H1 (cell line): ENCODE results near the gene KCNJ4. TPM values are rescaled to one million over a fixed set of nuclear protein-coding genes. Genes with fewer than 3 reads are reported as not detected.

ENCODE experiments used
- CTCF ChIA-PET: fragments of 300-600 bp; sonication (Branson Sonifier 250); formaldehyde crosslinking; loops from one replicate; lab custom pipeline; 2021; ENCODE audit not compliant: partially characterized antibody; lab: Charles Lee
- POLR2A ChIA-PET: fragments of 300-600 bp; sonication (Branson Sonifier 250); formaldehyde crosslinking; loops from one replicate; lab custom pipeline; 2021; ENCODE audit warnings: inconsistent platforms; ENCODE audit not compliant: partially characterized antibody; lab: Charles Lee
- DNase-seq, 2 experiments: peaks; one replicate each; pipeline versions ENCODE4 v3.0.0 to v3.0.0-alpha.2; 2010 to 2022; ENCODE audit warnings: low spot score in 2 of 2, low read depth in 1 of 2, mixed read lengths in 1 of 2
- FAIRE-seq: peaks from 2 replicates; lab custom pipeline; 2011; peaks lifted over from hg19 to GRCh38; lab: Jason Lieb, UNC
- H2AFZ ChIP-seq: 2 replicates; pipeline ENCODE4 v1.8.1; 2012; ENCODE audit warnings: low read length, inconsistent platforms
- H2AK5ac ChIP-seq: 2 replicates; pipeline ENCODE4 v1.6.1; 2013; ENCODE audit warnings: low read depth, low read length
- H2BK120ac ChIP-seq: replicated peaks from 2 replicates; pipeline ENCODE3; 2013; ENCODE audit warnings: low read depth, low read length, inconsistent platforms
- H2BK12ac ChIP-seq: 2 replicates; pipeline ENCODE4 v1.6.1; 2013; ENCODE audit warnings: low read depth, low read length
- H2BK15ac ChIP-seq: 2 replicates; pipeline ENCODE4 v1.6.1; 2013; ENCODE audit warnings: low read length
- H2BK20ac ChIP-seq: 2 replicates; pipeline ENCODE4 v1.6.1; 2013; ENCODE audit warnings: low read length
- H2BK5ac ChIP-seq: 2 replicates; pipeline ENCODE4 v1.6.1; 2013; ENCODE audit warnings: low read depth, low read length
- H3K14ac ChIP-seq: 2 replicates; pipeline ENCODE4 v1.6.1; 2013; ENCODE audit warnings: inconsistent platforms; ENCODE audit not compliant: insufficient read length
- H3K18ac ChIP-seq: 2 replicates; pipeline ENCODE4 v1.6.1; 2013; ENCODE audit warnings: low read length; ENCODE audit errors: extremely low read depth
- H3K23ac ChIP-seq: 2 replicates; pipeline ENCODE4 v1.6.1; 2013; ENCODE audit warnings: inconsistent platforms; ENCODE audit not compliant: insufficient read length
- H3K23me2 ChIP-seq: 2 replicates; pipeline ENCODE4 v1.6.1; 2013; ENCODE audit warnings: low read depth, low read length
- H3K27ac ChIP-seq: 2 replicates; pipeline ENCODE4 v1.6.1; 2011; ENCODE audit warnings: low read depth, low read length, inconsistent platforms
- H3K27me3 ChIP-seq, 4 experiments: replicated peaks in 1 of 4; 1 replicate in 1 of 4; 2 replicates in 3 of 4; pipeline versions ENCODE4 v1.6.1 to v1.8.1; 2011 to 2013; ENCODE audit warnings: low read length in 3 of 4, mild to moderate bottlenecking in 3 of 4, inconsistent platforms in 2 of 4, mixed read lengths in 2 of 4, moderate library complexity in 1 of 4; ENCODE audit not compliant: control insufficient read depth in 3 of 4, insufficient read depth in 3 of 4; ENCODE audit errors: extremely low read depth in 1 of 4
- H3K36me3 ChIP-seq, 4 experiments: 2 replicates each; pipeline versions ENCODE4 v1.6.1 to v1.8.1; 2011 to 2013; ENCODE audit warnings: mild to moderate bottlenecking in 4 of 4, low read length in 3 of 4, moderate library complexity in 2 of 4, control low read depth in 1 of 4, inconsistent platforms in 1 of 4; ENCODE audit not compliant: insufficient read depth in 4 of 4, control insufficient read depth in 2 of 4
- H3K4ac ChIP-seq: replicated peaks from 2 replicates; pipeline ENCODE3; 2013; ENCODE audit warnings: low read length, low read depth, mixed read lengths, inconsistent platforms; ENCODE audit not compliant: insufficient read length
- H3K4me1 ChIP-seq, 4 experiments: replicated peaks in 1 of 4; 1 replicate in 1 of 4; 2 replicates in 3 of 4; pipeline versions ENCODE4 v1.6.1 to v1.8.1; 2011 to 2013; ENCODE audit warnings: low read length in 3 of 4, inconsistent platforms in 2 of 4, mixed read lengths in 1 of 4; ENCODE audit not compliant: insufficient read depth in 4 of 4, control insufficient read depth in 3 of 4
- H3K4me2 ChIP-seq, 2 experiments: 2 replicates each; pipeline versions ENCODE4 v1.6.1 to v1.8.1; 2011 to 2013; ENCODE audit warnings: low read depth in 2 of 2, low read length in 2 of 2, control low read depth in 1 of 2, inconsistent platforms in 1 of 2, mild to moderate bottlenecking in 1 of 2; ENCODE audit not compliant: insufficient read depth in 1 of 2
- H3K4me3 ChIP-seq, 4 experiments: fragments of 200-600, 300-600 bp in 1 of 4; sonication (generic), shearing (Covaris generic), sonication (Bioruptor Twin) in 1 of 4; 2 replicates each; pipeline versions ENCODE4 v1.5.1 to v1.8.1; 2011 to 2016; ENCODE audit warnings: low read length in 4 of 4, low read depth in 3 of 4, control low read depth in 2 of 4, inconsistent platforms in 2 of 4, mild to moderate bottlenecking in 2 of 4, mixed read lengths in 1 of 4, moderate library complexity in 1 of 4; ENCODE audit not compliant: insufficient read depth in 2 of 4; ENCODE audit errors: extremely low read depth in 1 of 4
- H3K56ac ChIP-seq: replicated peaks from 2 replicates; pipeline ENCODE3; 2013; ENCODE audit warnings: low read depth, mild to moderate bottlenecking, mixed read lengths, low read length, inconsistent platforms; ENCODE audit not compliant: insufficient read length
- H3K79me1 ChIP-seq: 2 replicates; pipeline ENCODE4 v1.6.1; 2013; ENCODE audit warnings: low read depth, low read length, control low read depth
- H3K79me2 ChIP-seq, 2 experiments: 2 replicates each; pipeline versions ENCODE4 v1.6.1 to v1.8.1; 2012 to 2013; ENCODE audit warnings: low read length in 2 of 2, mild to moderate bottlenecking in 2 of 2, inconsistent platforms in 1 of 2; ENCODE audit not compliant: insufficient read depth in 2 of 2, control insufficient read depth in 1 of 2
- H3K9ac ChIP-seq, 4 experiments: replicated peaks in 1 of 4; 1 replicate in 1 of 4; 2 replicates in 3 of 4; pipeline versions ENCODE4 v1.6.1 to v1.8.1; 2011 to 2013; ENCODE audit warnings: low read depth in 3 of 4, low read length in 3 of 4, control low read depth in 2 of 4, mild to moderate bottlenecking in 2 of 4, moderate library complexity in 2 of 4, inconsistent platforms in 1 of 4; ENCODE audit errors: extremely low read depth in 1 of 4
- H3K9me3 ChIP-seq, 2 experiments: 2 replicates each; pipeline versions ENCODE4 v1.6.1 to v1.8.1; 2012 to 2013; ENCODE audit warnings: mild to moderate bottlenecking in 2 of 2, moderate library complexity in 2 of 2, control low read depth in 1 of 2, inconsistent platforms in 1 of 2, low read depth in 1 of 2, low read length in 1 of 2, mixed read lengths in 1 of 2; ENCODE audit not compliant: insufficient read depth in 2 of 2
- H4K20me1 ChIP-seq, 2 experiments: replicated peaks in 1 of 2; 2 replicates each; pipeline versions ENCODE3 to v1.8.1; 2011 to 2013; ENCODE audit warnings: inconsistent platforms in 2 of 2, low read length in 2 of 2, mild to moderate bottlenecking in 1 of 2; ENCODE audit not compliant: insufficient read depth in 2 of 2, control insufficient read depth in 1 of 2
- H4K5ac ChIP-seq: 2 replicates; pipeline ENCODE4 v1.6.1; 2013; ENCODE audit warnings: low read length, low read depth, mixed read lengths, inconsistent platforms; ENCODE audit not compliant: insufficient read length
- H4K8ac ChIP-seq: 2 replicates; pipeline ENCODE4 v1.8.0; 2013; ENCODE audit warnings: mild to moderate bottlenecking, moderate library complexity, low read length, inconsistent platforms; ENCODE audit not compliant: insufficient read depth; ENCODE audit errors: extremely low read depth
- H4K91ac ChIP-seq: replicated peaks from 2 replicates; pipeline ENCODE3; 2013; ENCODE audit warnings: low read length, mixed read lengths, inconsistent platforms; ENCODE audit not compliant: insufficient read length
- TAF1 ChIP-seq: IDR thresholded peaks from 2 replicates; pipeline ENCODE4 v1.6.1; 2011; ENCODE audit warnings: mild to moderate bottlenecking, low read depth, low read length
- WGBS, 2 experiments: shearing (Covaris generic) in 1 of 2; methylation state at CpG; one replicate each; pipeline versions ENCODE4 v1.1.6 to v1.1.7; 2013 to 2015; ENCODE audit warnings: low lambda C conversion rate in 2 of 2, mixed read lengths in 2 of 2, inconsistent platforms in 1 of 2, low coverage in 1 of 2, missing lambda C conversion rate in 1 of 2; ENCODE audit not compliant: insufficient replicate concordance in 2 of 2, insufficient coverage in 1 of 2, insufficient read length in 1 of 2; ENCODE audit errors: extremely low coverage in 1 of 2, missing lambda C conversion rate in 1 of 2; 5-methylcytosine and 5-hydroxymethylcytosine counted together
- polyA plus RNA-seq, 7 experiments: library from polyadenylated mRNA; depleted of rRNA in 3 of 7; stranded (reverse) in 5 of 7; unstranded in 2 of 7; fragments of >200 nt in 5 of 7; fragments of 200-250 nt in 2 of 7; gene quantifications; 1 replicate in 5 of 7; 2 replicates in 1 of 7; 4 replicates in 1 of 7; pipeline versions ENCODE4 v1.2.1 to v1.2.3, GENCODE V29; 2011 to 2013; ENCODE audit warnings: missing spikeins in 2 of 7, mixed read lengths in 2 of 7
- total RNA-seq: library from RNA; stranded (reverse); fragmentation: NEBNext Ultra II Directional; extraction: Animal tissue kit (Norgen Biotek cat#: 25700); gene quantifications from 2 replicates; pipeline ENCODE4 v1.2.1, GENCODE V29; 2021
- TF ChIP-seq, protein P1 (sequence below): IDR thresholded peaks from 2 replicates; pipeline ENCODE4 v1.6.1; 2012; ENCODE audit warnings: inconsistent platforms

KCNJ4 gene
- total and polyA plus RNA-seq, 2 of the 8 experiments (the other 6 are each of a cell fraction or from before 2014, with no cell fraction given) = 1.4 to 2.2 TPM

DNA sequence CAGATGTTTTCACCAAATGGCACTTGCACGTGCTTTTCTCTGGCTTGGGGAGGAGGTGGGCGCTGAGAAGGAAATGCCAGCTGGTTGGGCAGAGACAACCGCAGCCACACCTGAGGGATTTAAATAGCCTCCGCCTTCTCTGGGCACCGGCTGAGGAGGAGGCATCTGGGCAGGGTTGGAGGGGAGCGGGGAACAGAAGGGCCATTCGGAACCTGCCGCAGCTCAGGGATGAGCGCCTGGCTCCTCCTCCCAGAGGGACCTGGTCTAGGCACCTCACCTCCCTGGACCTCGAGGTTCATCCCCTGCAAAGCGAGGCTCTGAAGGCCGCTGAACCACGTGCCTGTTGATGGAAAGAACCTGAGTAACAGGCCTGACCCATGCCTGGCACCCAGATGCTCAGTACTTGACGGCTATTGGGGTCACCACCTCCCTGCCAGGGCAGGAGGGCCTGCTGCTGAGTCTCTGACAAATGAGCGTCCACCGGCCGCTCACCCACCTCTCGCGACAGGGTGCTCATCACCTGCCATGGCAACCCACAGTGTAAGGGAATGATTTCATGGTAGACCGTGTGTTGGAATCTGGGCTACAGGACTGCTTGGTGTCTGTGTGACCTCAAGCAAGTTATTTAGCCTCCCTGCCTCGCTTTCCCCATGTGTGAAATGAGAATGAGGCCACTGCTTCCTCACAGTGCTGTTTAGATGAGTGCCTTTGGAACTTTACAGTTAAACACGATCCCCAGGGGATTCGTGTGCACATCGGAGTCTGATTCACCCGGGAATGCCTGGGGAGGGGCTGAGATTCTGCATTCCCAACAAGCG, 10.9 kb upstream of the KCNJ4 start:
- no peak overlapping the region for H3K4me2 ChIP-seq
- H2BK5ac ChIP-seq = no peak overlapping the region
- no peak overlapping the region for H2AFZ ChIP-seq
- H2AK5ac ChIP-seq = no peak overlapping the region
- no peak overlapping the region for H3K27ac ChIP-seq
- peaks cover 9% of the 10 kb centered on the region; the same call in 1 of the 2 replicates for H3K23me2 ChIP-seq
- CTCF ChIA-PET = no interaction called here
- POLR2A ChIA-PET = interaction anchor here (1.7 to 40.8 kb wide), 2 partner anchors 24 to 67 kb away, joined by 5 to 1102 read pairs; no protein-coding TSS in a partner anchor
- WGBS, 2 experiments = 84% methylated on average over 26 of the region's 26 CpGs; no CpG with 5 or more reads in 1 of the 2 experiments
- H4K5ac ChIP-seq = no peak overlapping the region
- 0 out of 2 replicates have a peak overlapping the region, but pooled peaks have one; percentile 41 for H2BK12ac ChIP-seq
- H3K18ac ChIP-seq = no peak overlapping the region
- H3K14ac ChIP-seq = no peak overlapping the region
- no peak overlapping the region for H3K4me3 ChIP-seq
- no peak overlapping the region for H3K23ac ChIP-seq
- no peak for DNase-seq
- no peak overlapping the region for H2BK20ac ChIP-seq
- H3K4ac ChIP-seq = no peak overlapping the region
- no peak overlapping the region for H4K8ac ChIP-seq
- no peaks in the 10 kb centered on the region for H3K79me1 ChIP-seq
- no peaks in the 10 kb centered on the region for H4K20me1 ChIP-seq
- no peak overlapping the region for H2BK15ac ChIP-seq
- H3K4me1 ChIP-seq = peaks cover 0 to 19% (median 14%) of the 10 kb centered on the region in 4 experiments; a peak in 6 of 7 replicates
- TF ChIP-seq, protein P1, sequence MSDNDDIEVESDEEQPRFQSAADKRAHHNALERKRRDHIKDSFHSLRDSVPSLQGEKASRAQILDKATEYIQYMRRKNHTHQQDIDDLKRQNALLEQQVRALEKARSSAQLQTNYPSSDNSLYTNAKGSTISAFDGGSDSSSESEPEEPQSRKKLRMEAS = peak; percentile 35; the same call in 1 of the 2 replicates
- TF ChIP-seq TAF1 = no peak
- TF ChIP-seq, all 59 proteins: peak for 1
- H3K9me3 ChIP-seq = no peaks in the 10 kb centered on the region
- no peaks in the 10 kb centered on the region for H3K36me3 ChIP-seq
- no peak overlapping the region for H3K56ac ChIP-seq
- peak overlapping the region; percentile 62 for H4K91ac ChIP-seq
- no peak overlapping the region for H2BK120ac ChIP-seq
- no peak for FAIRE-seq
- H3K79me2 ChIP-seq = no peaks in the 10 kb centered on the region
- no peak overlapping the region; a peak in 1 of 7 replicates for H3K9ac ChIP-seq
- H3K27me3 ChIP-seq = peaks cover 0 to 40% (median 25%) of the 10 kb centered on the region in 4 experiments; a peak in 6 of 7 replicates
